ENCODE measurements around the gene EPS8L1. TPM values are rescaled to one million over a fixed set of nuclear protein-coding genes. Genes with fewer than 3 reads are reported as not detected.

EPS8L1 gene
- polyA plus RNA-seq, 1 donor from 2014 or later, result 25.5 TPM

DNA sequence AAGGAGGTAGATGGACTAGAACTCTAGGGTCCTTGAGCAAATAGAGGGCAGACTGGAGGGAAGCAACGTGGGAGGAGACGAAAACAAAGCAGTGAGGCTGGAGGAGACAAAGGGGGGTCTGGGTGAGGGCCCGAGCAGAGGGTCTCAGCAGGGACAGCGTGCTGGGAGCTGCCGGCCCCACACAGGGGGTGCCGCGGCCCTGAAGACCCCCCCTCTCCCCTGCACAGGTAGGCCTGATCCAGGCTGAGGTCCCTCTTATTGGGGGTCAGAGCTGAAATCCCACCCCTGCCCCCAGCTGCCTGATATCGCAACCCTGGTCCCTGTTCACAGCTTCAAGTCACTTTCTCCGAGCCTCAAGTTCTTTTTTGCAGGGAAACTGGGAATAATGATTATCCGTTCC lies 8.7 kb downstream of the EPS8L1 start:
- H3K9me2 ChIP-seq (ENCODE audit: insufficient read depth, low read length), result no peaks in the 10 kb centered on the region
- no peaks in the 10 kb centered on the region for H4K20me1 ChIP-seq (ENCODE audit: insufficient read depth)
- H3K9ac ChIP-seq (ENCODE audit: low read length), result no peak overlapping the region
- H2AFZ ChIP-seq (ENCODE audit: low read depth, low read length), result no peak overlapping the region
- H3K27ac ChIP-seq (ENCODE audit: low read length), result no peak overlapping the region
- H3K27me3 ChIP-seq (ENCODE audit: insufficient read depth, low read depth, low read length), result peaks cover 34% of the 10 kb centered on the region
- H3K9me3 ChIP-seq (ENCODE audit: low read length), result no peaks in the 10 kb centered on the region
- H3F3A ChIP-seq (ENCODE audit: insufficient read depth, low read length, poor library complexity, severe bottlenecking), result no peaks in the 10 kb centered on the region
- no peaks in the 10 kb centered on the region for H3K36me3 ChIP-seq (ENCODE audit: insufficient read depth, low read length)
- peaks cover 3% of the 10 kb centered on the region for H3K79me2 ChIP-seq (replicated peaks; ENCODE audit: insufficient read depth, low read length)
- H3K4me3 ChIP-seq (ENCODE audit: low read length), result no peak overlapping the region
- no peak overlapping the region for H3K4me2 ChIP-seq (ENCODE audit: low read length)
- no peak for TF ChIP-seq MXI1 (conservative IDR thresholded peaks at IDR 0.05; ENCODE audit: poor library complexity, severe bottlenecking)
- TF ChIP-seq TAF1 (IDR thresholded peaks at IDR 0.05; ENCODE audit: low read depth), result no peak
- TF ChIP-seq POLR2AphosphoS5 (IDR thresholded peaks at IDR 0.05), result no peak
- TF ChIP-seq EP300 (conservative IDR thresholded peaks at IDR 0.05; ENCODE audit: poor library complexity, severe bottlenecking), result no peak
- no peak for TF ChIP-seq SMC3 (conservative IDR thresholded peaks at IDR 0.05; ENCODE audit: poor library complexity)
- no peak for TF ChIP-seq EZH2 (IDR thresholded peaks at IDR 0.05; ENCODE audit: borderline replicate concordance, insufficient read depth, low read length, poor library complexity, severe bottlenecking)

GRCh38 chr19:55085923-55086715 lies 10.4 kb downstream of the EPS8L1 start:
- Histone ChIP-seq H3K36me3 (ENCODE audit: insufficient read depth, low read length) (no peaks in the 10 kb centered on the region), H3K79me2 (replicated peaks; ENCODE audit: insufficient read depth, low read length) (peaks cover 3% of the 10 kb centered on the region), H3F3A (ENCODE audit: insufficient read depth, low read length, poor library complexity, severe bottlenecking) (no peaks in the 10 kb centered on the region), H3K9me2 (ENCODE audit: insufficient read depth, low read length) (no peaks in the 10 kb centered on the region), H3K9me3 (ENCODE audit: low read length) (no peaks in the 10 kb centered on the region), H3K27me3 (ENCODE audit: insufficient read depth, low read depth, low read length) (peaks cover 17% of the 10 kb centered on the region), H3K27ac (ENCODE audit: low read length) (peak overlapping the region; percentile 74), H3K4me2 (ENCODE audit: low read length) (peak overlapping the region; percentile 78), H3K9ac (ENCODE audit: low read length) (peak overlapping the region; percentile 78), H3K4me3 (ENCODE audit: low read length) (peak overlapping the region; percentile 90), H2AFZ (ENCODE audit: low read depth, low read length) (no peak overlapping the region), H4K20me1 (ENCODE audit: insufficient read depth) (no peaks in the 10 kb centered on the region)
- TF ChIP-seq REST (IDR thresholded peaks at IDR 0.05; ENCODE audit: borderline replicate concordance) (no peak), POLR2AphosphoS5 (IDR thresholded peaks at IDR 0.05) (peak; percentile 24)

- Histone ChIP-seq H3K27me3 (ENCODE audit: insufficient read depth, low read depth, low read length) (peaks cover 9% of the 10 kb centered on the region), H3K36me3 (ENCODE audit: insufficient read depth, low read length) (no peaks in the 10 kb centered on the region), H3K4me3 (ENCODE audit: low read length) (peak overlapping the region; percentile 90), H3K27ac (ENCODE audit: low read length) (peak overlapping the region; percentile 74), H4K20me1 (ENCODE audit: insufficient read depth) (no peaks in the 10 kb centered on the region), H3K9me3 (ENCODE audit: low read length) (no peaks in the 10 kb centered on the region), H3K79me2 (replicated peaks; ENCODE audit: insufficient read depth, low read length) (peaks cover 3% of the 10 kb centered on the region), H3F3A (ENCODE audit: insufficient read depth, low read length, poor library complexity, severe bottlenecking) (no peaks in the 10 kb centered on the region), H3K9me2 (ENCODE audit: insufficient read depth, low read length) (no peaks in the 10 kb centered on the region), H3K9ac (ENCODE audit: low read length) (peak overlapping the region; percentile 78), H3K4me2 (ENCODE audit: low read length) (peak overlapping the region; percentile 78), H2AFZ (ENCODE audit: low read depth, low read length) (peak overlapping the region; percentile 51)
- TF ChIP-seq RAD21 (conservative IDR thresholded peaks at IDR 0.05), result no peak
- TF ChIP-seq, protein P1, sequence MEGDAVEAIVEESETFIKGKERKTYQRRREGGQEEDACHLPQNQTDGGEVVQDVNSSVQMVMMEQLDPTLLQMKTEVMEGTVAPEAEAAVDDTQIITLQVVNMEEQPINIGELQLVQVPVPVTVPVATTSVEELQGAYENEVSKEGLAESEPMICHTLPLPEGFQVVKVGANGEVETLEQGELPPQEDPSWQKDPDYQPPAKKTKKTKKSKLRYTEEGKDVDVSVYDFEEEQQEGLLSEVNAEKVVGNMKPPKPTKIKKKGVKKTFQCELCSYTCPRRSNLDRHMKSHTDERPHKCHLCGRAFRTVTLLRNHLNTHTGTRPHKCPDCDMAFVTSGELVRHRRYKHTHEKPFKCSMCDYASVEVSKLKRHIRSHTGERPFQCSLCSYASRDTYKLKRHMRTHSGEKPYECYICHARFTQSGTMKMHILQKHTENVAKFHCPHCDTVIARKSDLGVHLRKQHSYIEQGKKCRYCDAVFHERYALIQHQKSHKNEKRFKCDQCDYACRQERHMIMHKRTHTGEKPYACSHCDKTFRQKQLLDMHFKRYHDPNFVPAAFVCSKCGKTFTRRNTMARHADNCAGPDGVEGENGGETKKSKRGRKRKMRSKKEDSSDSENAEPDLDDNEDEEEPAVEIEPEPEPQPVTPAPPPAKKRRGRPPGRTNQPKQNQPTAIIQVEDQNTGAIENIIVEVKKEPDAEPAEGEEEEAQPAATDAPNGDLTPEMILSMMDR (IDR thresholded peaks at IDR 0.05; ENCODE audit: poor library complexity, severe bottlenecking), result no peak
- peak; percentile 76 for TF ChIP-seq MXI1 (conservative IDR thresholded peaks at IDR 0.05; ENCODE audit: poor library complexity, severe bottlenecking)
- peak; percentile 35 for TF ChIP-seq EP300 (conservative IDR thresholded peaks at IDR 0.05; ENCODE audit: poor library complexity, severe bottlenecking)
- TF ChIP-seq REST (IDR thresholded peaks at IDR 0.05; ENCODE audit: borderline replicate concordance), result peak; percentile 54
- TF ChIP-seq TAF1 (IDR thresholded peaks at IDR 0.05; ENCODE audit: low read depth), result peak; percentile 64
- peak; percentile 80 for TF ChIP-seq POLR2AphosphoS5 (IDR thresholded peaks at IDR 0.05)
Observed at GRCh38 chr19:55086730-55087541, 11.3 kb downstream of the EPS8L1 start.
